MCF 10A (cell line): ENCODE measurements around the gene CLDN24. TPM values are rescaled to one million over a fixed set of nuclear protein-coding genes. Genes with fewer than 3 reads are reported as not detected.

Experiments used
- BruUV-seq: library from RNA; stranded (reverse); fragments of 400-500 nt; replicated peaks from 2 replicates; lab custom pipeline; 2021; lab: Mats Ljungman, UMichigan
- CTCF ChIA-PET: fragments of 300-600 bp; sonication (Branson Sonifier 250); formaldehyde crosslinking; extraction: SDS; loops from one replicate; lab custom pipeline; 2021; ENCODE audit warnings: antibody characterized with exemption, inconsistent platforms; lab: Yijun Ruan, JAX
- POLR2A ChIA-PET: fragments of 300-600, 350-650 bp; sonication (Branson Sonifier 250); formaldehyde crosslinking; extraction: SDS; loops from one replicate; lab custom pipeline; 2020; ENCODE audit warnings: antibody characterized with exemption, inconsistent platforms; lab: Yijun Ruan, JAX
- DNase-seq: peaks from one replicate; pipeline ENCODE4 v3.0.0-alpha.2; 2018; ENCODE audit not compliant: unreplicated experiment
- H3K27ac Mint-ChIP-seq: one replicate; pipeline ENCODE4 v1.8.0; 2022; ENCODE audit warnings: mild to moderate bottlenecking, low read depth, mixed read lengths; ENCODE audit not compliant: unreplicated experiment
- H3K27me3 Mint-ChIP-seq: one replicate; pipeline ENCODE4 v1.8.0; 2022; ENCODE audit warnings: mixed read lengths; ENCODE audit not compliant: insufficient read depth, unreplicated experiment
- H3K36me3 Mint-ChIP-seq: one replicate; pipeline ENCODE4 v1.8.0; 2022; ENCODE audit warnings: mild to moderate bottlenecking, moderate library complexity, mixed read lengths; ENCODE audit not compliant: insufficient read depth, unreplicated experiment
- H3K4me1 Mint-ChIP-seq: one replicate; pipeline ENCODE4 v1.8.0; 2022; ENCODE audit warnings: mixed read lengths; ENCODE audit not compliant: insufficient read depth, unreplicated experiment
- H3K4me3 Mint-ChIP-seq: one replicate; pipeline ENCODE4 v1.8.0; 2022; ENCODE audit warnings: mild to moderate bottlenecking, moderate library complexity, mixed read lengths; ENCODE audit not compliant: unreplicated experiment
- H3K9me3 Mint-ChIP-seq: one replicate; pipeline ENCODE4 v1.8.0; 2022; ENCODE audit warnings: mixed read lengths; ENCODE audit not compliant: unreplicated experiment
- intact Hi-C: fragments of 100-400 bp; cut with micrococcal nuclease; formaldehyde crosslinking; loops from 2 replicates; pipeline ENCODE4 v1.14.1; 2022
- total RNA-seq: library from RNA; stranded (reverse); gene quantifications from 2 replicates; pipeline ENCODE4 v1.2.3, GENCODE V29; 2022
- TF ChIP-seq, protein P1 (sequence below): fragments of 200-600 bp; IDR thresholded peaks from one replicate; pipeline ENCODE4 v1.8.0; 2022; ENCODE audit warnings: antibody characterized with exemption, mild to moderate bottlenecking; ENCODE audit not compliant: unreplicated experiment

Gene CLDN24
- total RNA-seq, 1 experiment from 2014 or later: not detected

DNA sequence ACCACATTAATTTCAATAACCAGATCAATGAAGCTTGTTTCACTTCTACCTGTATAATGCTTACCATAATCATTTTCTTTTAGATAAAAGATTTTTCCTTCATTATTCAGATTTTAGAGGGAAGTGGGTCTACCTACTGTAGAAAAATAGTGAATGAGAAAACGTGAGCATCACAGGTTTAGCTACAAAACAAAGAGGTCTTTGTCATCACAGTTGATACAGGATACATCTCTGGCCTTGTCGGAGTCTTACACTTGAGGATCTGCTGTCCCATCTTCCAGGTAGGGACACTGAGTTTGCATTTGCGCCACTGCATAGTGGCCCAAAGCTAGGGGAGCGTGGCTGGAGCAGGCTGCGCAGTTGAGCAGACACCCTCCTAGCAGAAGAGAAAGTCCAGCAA lies 710 bp downstream of the CLDN24 start:
- intact Hi-C loops: no loop called here
- DNase-seq: no peak
- no peak overlapping the region for H3K4me3 Mint-ChIP-seq
- TF ChIP-seq, protein P1, sequence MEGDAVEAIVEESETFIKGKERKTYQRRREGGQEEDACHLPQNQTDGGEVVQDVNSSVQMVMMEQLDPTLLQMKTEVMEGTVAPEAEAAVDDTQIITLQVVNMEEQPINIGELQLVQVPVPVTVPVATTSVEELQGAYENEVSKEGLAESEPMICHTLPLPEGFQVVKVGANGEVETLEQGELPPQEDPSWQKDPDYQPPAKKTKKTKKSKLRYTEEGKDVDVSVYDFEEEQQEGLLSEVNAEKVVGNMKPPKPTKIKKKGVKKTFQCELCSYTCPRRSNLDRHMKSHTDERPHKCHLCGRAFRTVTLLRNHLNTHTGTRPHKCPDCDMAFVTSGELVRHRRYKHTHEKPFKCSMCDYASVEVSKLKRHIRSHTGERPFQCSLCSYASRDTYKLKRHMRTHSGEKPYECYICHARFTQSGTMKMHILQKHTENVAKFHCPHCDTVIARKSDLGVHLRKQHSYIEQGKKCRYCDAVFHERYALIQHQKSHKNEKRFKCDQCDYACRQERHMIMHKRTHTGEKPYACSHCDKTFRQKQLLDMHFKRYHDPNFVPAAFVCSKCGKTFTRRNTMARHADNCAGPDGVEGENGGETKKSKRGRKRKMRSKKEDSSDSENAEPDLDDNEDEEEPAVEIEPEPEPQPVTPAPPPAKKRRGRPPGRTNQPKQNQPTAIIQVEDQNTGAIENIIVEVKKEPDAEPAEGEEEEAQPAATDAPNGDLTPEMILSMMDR: no peak
- H3K9me3 Mint-ChIP-seq: peaks cover 5% of the 10 kb centered on the region
- peaks cover 17% of the 10 kb centered on the region for H3K36me3 Mint-ChIP-seq
- no peaks in the 10 kb centered on the region for H3K4me1 Mint-ChIP-seq
- ChIA-PET CTCF (interaction anchor here (1.1 kb wide), 2 partner anchors 21 to 86 kb away, joined by 3 to 4 read pairs; no protein-coding TSS in a partner anchor), POLR2A (no interaction called here)
- H3K27ac Mint-ChIP-seq: no peak overlapping the region
- no peaks in the 10 kb centered on the region for H3K27me3 Mint-ChIP-seq
- BruUV-seq: no TSS peak

- no peak for DNase-seq
- H3K9me3 Mint-ChIP-seq: peaks cover 1% of the 10 kb centered on the region
- intact Hi-C loops: no loop called here
- BruUV-seq: no TSS peak
- POLR2A ChIA-PET: no interaction called here
- H3K4me1 Mint-ChIP-seq: no peaks in the 10 kb centered on the region
- CTCF ChIA-PET: interaction anchor here (1.1 kb wide), 2 partner anchors 21 to 86 kb away, joined by 3 to 4 read pairs; no protein-coding TSS in a partner anchor
- H3K27me3 Mint-ChIP-seq: no peaks in the 10 kb centered on the region
- TF ChIP-seq, protein P1: no peak
- H3K27ac Mint-ChIP-seq: no peak overlapping the region
- no peak overlapping the region for H3K4me3 Mint-ChIP-seq
- peaks cover 22% of the 10 kb centered on the region for H3K36me3 Mint-ChIP-seq
Observed at GRCh38 chr4:183321079-183321478, 1.1 kb downstream of the CLDN24 start.

DNA sequence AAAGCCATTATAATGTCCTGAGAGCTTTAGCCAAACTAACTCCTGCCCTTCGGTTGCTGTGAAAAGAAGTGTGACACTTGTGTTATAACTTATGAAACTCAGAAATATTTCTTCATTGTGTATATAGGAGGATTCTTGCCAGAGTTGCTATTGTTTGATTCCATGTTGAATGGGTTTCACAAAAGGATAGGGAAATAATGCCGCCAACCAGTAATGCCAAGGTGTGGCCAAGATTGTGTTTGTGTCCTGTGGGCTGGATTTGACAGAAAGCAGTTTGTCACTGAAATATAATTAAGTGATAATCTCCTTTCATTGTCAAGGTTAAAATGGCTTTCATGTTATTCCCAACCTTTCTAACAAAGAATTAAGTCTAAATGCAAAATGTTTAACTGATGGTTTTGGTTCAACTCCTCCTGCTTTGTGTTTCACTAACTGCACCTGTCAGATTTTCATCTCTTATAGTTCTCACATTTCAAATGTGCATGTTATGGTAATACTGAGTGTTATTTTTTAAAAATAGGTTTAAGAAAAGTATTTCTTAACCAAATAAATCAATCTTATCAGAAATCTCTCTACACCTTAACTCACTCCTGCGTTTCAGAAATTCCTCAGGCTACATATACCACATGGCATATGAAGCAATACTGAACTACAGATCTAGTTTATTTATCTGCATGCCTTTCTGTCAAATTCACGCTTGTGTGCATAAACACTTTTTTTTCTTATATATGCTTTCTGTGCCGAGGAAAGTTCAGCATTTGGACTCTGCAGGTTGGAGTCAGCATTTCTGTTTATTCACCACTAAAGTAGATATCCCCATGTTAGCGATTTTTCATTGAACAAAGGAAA lies 1.8 kb downstream of the CLDN24 start, which contains the start of gene CLDN22:
Gene CLDN22, minus strand, starts transcription at position 66 of the 849 bp plus-strand sequence. Its CDS starts 58 bp downstream, at position 8.
- POLR2A ChIA-PET: interaction anchor here (1.1 kb wide), 1 partner anchor 17 kb away, joined by 4 read pairs; no protein-coding TSS in a partner anchor
- Mint-ChIP-seq H3K4me3 (no peak within 1 kb of the TSS), H3K9me3 (no peaks in the 10 kb centered on the region), H3K27ac (no peak within 1 kb of the TSS), H3K4me1 (no peaks in the 10 kb centered on the region), H3K27me3 (no peaks in the 10 kb centered on the region), H3K36me3 (peaks cover 22% of the 10 kb centered on the region)
- TF ChIP-seq, protein P1: no peak
- intact Hi-C loops: no loop called here
- DNase-seq: no peak
- no TSS peak for BruUV-seq
- CTCF ChIA-PET: no interaction called here

DNA sequence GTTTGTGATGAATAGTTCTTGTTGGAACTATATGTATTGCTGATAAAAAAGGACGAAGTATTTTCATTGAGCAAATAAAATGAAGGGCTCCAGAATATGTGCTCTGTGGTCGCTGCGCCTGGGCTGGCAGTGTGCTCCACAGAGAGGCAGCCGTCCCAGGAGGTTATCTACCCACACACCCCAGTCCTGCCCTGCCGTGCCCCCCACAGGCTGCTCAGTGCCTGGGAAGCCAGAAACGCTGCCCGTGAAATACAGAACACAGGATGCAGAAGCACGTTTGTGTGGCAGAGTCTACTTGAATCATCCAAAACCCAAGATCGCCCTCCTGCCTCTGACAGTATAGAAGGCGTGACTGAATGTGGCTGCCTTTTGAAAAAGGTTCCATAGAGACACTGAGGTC lies 3.6 kb downstream of the CLDN24 start:
- Mint-ChIP-seq H3K27me3 (no peaks in the 10 kb centered on the region), H3K4me3 (no peak overlapping the region), H3K36me3 (peaks cover 33% of the 10 kb centered on the region), H3K27ac (no peak overlapping the region), H3K4me1 (no peaks in the 10 kb centered on the region), H3K9me3 (no peaks in the 10 kb centered on the region)
- ChIA-PET CTCF (interaction anchor here (1.2 kb wide), 1 partner anchor 89 kb away, joined by 6 read pairs; no protein-coding TSS in a partner anchor), POLR2A (interaction anchor here (1.5 kb wide), 1 partner anchor 11 kb away, joined by 3 read pairs; no protein-coding TSS in a partner anchor)
- intact Hi-C loops: no loop called here
- DNase-seq: no peak
- no TSS peak for BruUV-seq
- TF ChIP-seq, protein P1: no peak
